KBM-7 (cell line): ENCODE measurements around the gene GUCD1.

ENCODE experiments used
- DNase-seq: peaks from one replicate; pipeline ENCODE4 v3.0.0-alpha.2; 2015
- in situ Hi-C: fragments of 300-500 bp; cut with MboI; formaldehyde crosslinking; loops from 2 replicates; pipeline ENCODE4 v1.14.3; 2020; ENCODE audit warnings: low sequenced_read_pairs, low pct_unique_long_range_greater_than_20kb, mixed read lengths

The GUCD1 gene

DNA sequence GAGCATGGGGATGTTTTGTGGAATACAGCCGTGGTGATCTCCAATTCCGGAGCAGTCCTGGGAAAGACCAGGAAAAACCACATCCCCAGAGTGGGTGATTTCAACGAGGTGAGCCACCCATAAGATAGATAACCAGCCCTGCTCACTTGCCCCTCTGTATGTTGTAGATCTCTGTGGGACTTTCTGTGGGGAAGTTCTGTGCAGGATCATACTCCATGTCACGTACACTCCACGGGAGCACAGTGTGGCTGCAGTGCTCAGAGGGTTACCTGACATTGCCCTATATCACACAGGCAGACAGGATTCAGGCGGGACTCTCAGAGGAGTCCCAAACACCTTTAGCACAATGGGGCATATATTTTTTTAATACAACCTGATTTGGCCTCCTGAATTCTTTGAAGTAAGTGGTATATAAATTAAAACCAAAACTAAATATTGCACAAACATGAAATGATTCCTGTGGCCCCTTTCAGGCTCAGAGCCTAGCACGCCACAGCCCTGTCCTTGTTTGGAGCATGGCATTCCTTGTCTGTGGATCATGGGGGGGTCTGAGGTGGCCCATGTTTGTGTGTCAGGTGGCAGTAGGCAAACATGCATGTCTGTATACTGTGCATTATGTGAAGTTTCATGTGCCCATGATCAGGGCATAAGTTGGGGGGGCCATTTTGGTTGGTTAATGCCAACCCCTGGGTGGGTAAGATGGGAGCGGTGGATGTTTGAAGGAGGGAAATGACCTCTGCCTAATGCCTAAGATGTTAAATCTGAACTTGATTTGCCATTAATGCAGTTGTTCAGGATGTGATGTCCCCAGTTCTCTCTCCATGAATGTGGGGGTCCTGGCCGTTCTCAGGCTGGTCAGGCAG lies 41.3 kb downstream of the GUCD1 start:
- DNase-seq = no peak
- in situ Hi-C loops = loop anchor here (10.0 kb wide), 1 partner anchor 99 kb away; no protein-coding TSS in a partner anchor

DNA sequence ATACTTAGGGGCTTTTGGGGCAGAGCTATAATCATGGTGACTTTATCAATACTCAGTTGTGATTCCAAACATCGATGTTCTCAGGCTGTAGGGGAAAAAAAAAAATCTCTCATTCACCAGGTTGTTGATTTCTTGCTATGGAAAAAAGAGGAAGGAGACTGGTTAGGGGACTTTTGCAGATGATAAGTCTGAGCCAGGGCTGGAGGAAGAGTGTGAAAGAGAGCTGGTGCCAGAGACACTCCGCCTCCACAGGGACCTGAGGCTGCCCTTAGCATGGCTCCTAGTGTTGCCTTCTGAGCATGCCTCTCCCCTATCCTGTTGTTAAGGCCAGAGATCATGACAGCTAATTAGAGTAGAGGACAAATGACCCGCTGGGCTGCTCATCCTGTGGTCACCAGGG lies 42.9 kb downstream of the GUCD1 start:
- in situ Hi-C loops = loop anchor here (10.0 kb wide), 1 partner anchor 97 kb away; no protein-coding TSS in a partner anchor
- DNase-seq = peak; percentile 77

DNA sequence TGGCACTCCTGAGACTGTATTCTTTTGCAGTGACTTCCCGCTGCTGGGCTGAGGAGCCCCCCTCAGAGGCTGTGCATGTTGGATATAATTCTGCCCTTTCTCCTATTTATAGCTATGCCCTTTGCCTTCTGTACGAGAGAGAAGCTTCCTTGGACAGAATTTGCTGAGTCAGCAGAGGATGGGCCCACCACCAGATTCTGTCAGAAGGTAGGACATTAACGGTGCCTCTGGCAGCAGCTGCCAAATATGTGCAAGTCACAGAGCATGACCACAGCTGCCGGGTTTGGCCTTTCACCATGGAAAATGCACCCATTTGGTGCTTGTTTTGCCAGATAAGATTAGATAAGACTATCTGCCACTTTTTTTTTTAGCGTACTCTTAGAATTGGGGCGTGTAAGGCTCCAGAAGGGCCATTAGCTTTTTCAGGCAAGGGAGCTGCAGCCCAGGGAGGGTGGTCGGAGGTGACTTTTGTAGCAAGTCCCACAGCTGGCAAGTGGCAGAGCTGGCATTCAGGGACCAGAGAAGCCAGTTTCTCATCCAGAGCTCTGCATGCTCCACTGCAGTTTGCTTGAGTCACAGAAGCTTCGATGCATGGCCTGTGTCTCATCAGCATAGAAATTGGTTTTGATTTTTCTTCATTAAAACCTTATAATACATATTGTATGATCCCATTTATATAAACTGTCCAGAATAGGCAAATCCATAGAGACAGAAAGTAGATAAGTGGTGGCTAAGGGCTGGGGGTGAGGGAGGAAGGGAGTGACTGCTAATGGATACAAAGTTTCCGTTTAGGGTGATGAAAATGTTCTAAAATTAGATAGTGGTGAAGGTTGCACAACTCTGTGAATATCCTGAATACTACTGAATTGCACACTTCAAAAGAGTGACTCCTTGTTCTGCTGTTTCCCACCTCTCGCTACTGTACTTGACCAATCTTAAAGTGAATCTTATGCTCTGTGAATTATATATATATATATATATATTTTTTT lies 44.0 kb downstream of the GUCD1 start:
- peak; percentile 90 for DNase-seq
- in situ Hi-C loops = loop anchor here (10.0 kb wide), 1 partner anchor 96 kb away; no protein-coding TSS in a partner anchor

DNA sequence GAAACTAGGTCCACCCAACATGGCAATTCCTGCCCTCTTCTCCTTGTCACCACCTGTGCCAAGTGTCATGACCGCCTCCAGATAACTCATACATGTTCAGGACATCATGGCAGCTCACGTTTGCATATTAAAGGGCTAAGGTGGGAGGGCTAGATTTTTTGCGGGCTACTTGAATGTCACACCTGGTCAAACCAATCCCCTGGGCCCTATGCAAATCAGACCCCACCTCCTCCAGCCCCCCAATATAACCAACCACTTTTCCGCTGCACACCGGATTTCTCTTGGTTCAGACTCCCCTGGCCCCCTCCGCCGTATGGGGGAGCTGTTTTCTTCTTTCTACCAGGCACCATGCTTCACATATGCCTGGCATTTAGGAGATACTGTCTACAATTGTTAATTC lies 47.2 kb downstream of the GUCD1 start:
- no peak for DNase-seq
- in situ Hi-C loops = no loop called here

DNA sequence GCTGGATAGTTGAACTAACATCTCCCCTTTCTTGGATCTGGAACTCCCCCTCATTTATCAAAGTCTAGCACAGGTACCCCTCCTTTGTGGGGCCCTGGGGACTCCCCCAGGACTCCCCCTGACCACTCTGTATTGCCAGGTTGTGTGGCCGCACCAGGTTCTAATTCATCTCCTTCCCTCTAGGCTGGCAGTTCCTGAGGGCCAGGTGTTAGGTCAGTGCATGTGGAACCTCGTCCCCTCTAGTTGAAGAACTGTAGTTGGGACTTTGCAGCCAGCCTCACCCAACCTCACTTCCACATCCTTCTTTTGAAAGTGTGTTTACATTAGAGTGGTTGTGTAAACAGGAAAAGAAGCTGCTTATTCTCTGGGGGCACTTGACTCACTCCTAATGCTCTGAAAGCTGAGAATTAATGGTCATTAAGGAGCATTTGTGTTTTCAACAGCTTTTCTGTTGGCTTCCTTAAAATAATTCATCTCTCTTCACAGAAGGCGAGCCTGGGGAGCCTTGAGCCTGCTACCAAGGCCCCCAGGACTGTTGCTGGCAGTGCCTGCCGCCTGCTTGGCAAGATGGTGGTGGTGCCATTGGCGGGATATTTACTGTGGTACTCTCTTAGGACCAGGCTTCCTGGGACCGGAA lies 48.0 kb downstream of the GUCD1 start:
- DNase-seq = no peak
- in situ Hi-C loops = no loop called here

DNA sequence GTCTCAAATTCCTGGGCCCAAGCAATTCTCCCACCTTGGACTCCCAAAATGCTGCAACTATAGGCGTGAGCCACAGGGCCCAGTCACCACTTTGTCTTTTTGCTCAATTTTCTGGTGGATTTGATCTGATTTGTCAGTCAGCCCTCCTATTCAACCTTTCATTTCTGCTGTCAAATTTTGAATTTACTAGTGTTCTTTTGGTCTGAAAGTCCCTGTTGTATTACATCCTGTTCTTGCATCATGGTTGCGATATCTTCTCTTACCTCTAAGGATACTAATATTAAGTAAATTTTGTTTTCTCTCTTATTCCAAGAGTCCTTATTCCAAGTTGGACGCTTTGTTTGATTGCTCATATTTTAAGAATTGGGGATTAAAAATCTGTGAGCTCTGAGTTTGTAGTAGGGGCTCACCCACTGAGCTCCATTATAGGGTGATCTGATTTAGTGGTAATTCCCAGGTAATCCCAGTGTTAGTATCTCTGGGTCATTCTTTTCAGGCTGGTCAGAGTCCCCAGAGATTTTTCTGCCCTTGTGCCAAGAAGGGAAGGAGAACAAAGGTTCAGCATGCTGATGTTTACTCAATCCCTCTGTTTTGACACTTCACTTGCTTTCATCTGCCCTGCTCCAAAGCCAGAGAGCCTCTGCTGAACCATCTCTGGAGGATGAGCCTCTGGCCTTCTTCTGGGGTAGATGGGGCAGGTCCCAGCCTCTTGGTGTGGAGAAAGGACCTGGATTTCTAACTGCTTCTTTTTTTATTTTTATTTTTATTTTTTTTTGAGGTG lies 49.8 kb downstream of the GUCD1 start:
- in situ Hi-C loops = no loop called here
- no peak for DNase-seq

DNA sequence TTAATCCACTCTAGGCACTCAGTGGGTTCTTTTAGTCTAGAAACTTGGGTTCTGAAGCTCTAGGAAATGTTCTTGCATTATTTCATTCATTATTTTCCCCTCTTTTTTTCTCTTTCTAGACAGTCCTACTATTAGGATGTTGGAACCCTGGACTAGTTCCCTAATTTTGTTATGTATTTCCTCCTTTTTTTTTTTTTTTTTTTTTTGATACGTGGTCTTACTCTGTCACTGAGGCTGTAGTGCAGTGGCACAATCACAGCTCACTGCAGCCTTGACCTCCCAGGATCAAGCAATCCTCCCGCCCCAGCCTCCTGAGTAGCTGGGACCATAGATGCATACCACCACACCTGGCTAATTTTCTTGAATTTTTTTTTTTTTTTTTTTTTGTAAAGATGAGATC lies 50.4 kb downstream of the GUCD1 start:
- no peak for DNase-seq
- in situ Hi-C loops = no loop called here

DNA sequence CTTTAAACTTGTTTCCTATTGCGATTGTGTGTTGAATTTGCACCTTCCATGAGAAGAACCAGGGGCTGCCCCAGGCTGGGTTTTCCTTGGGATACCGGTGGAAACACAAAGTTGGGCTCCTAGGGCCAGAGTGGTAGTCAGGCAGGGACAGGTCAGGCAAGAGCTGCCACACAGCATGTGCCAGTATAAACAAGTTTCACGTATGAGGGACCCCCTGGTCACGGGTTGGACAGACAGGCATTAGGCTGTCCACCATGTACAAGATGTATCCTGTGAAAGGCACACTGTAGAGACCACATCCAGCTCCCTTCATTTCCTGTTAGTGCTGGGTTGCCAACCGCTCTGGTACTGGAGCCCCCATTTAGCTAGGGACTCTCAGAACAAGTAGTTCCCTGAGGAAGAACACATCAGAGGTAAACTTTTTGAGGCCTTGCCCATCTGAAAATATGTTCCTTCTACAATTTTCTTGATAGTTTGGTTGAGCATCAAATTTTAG lies 51.0 kb downstream of the GUCD1 start:
- peak; percentile 40 for DNase-seq
- in situ Hi-C loops = no loop called here

DNA sequence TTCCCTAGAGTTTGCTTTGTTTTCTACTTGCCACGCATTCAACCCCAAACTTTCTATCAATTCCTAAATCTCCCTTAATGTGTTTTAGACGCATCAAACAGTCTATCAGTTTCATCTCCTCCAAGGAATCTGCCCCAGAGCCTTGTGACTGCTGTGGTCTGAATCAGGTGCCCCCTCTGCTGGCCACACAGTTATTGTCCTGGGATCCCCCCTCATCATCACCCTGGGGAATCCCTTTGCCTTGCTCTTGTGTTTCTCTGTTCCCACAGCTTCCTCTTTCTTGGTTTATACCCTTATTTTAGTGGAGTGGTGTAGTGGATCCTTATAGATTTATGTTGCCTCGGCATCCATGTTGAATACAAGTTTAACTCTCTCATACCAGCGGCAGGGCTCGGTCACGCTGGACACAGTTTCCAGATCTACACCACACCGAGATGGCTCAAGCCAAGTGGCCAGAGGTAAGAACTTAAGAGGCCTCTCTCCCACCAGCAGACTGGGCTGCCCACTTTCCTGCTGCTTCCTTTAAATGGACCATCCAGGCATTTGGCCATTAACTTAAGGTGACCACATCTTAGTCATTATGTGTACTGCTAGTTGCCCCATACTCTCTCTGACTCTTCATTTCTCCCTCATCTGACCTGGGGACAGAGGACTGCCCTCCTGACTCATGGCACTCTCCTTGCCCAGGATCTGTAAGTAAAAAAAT lies 51.6 kb downstream of the GUCD1 start:
- in situ Hi-C loops = no loop called here
- peak; percentile 97 for DNase-seq

DNA sequence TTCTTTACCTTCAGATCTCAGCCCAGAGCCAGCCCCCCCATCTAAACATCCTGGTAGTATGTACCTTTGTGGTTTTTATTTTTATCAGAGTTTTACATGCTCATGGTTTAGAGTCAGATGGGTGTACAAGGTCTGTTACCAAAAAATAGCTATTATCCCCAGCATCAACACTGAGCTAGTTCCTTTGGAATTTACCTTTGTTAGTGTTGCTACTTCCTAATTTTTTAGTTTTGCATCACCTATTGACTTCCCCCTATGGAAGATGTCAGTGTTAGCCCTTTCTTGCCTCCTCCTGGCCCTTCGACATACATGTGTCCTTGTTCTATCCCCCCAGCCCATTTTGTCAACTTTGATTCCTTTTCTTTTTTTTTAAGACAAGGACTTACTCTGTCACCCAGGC lies 52.4 kb downstream of the GUCD1 start:
- in situ Hi-C loops = no loop called here
- no peak for DNase-seq

DNA sequence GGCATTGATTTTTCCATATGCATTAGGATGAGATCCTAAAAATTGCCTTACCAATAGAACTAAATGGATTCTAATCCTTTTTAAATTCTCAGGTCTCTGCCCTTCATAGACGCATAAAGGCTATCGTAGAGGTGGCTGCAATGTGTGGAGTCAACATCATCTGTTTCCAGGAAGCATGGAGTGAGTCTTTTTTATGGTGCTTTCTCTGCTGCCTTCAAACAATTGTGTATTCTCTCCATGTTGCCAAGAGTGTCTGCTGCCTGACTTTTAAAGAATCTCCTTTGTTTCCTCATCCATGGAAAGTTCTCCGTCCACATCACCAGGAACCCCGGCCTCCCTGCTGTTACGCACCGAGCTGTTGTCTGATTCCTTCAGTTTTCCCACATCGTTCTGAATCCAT lies 52.9 kb downstream of the GUCD1 start:
- in situ Hi-C loops = no loop called here
- DNase-seq = no peak

DNA sequence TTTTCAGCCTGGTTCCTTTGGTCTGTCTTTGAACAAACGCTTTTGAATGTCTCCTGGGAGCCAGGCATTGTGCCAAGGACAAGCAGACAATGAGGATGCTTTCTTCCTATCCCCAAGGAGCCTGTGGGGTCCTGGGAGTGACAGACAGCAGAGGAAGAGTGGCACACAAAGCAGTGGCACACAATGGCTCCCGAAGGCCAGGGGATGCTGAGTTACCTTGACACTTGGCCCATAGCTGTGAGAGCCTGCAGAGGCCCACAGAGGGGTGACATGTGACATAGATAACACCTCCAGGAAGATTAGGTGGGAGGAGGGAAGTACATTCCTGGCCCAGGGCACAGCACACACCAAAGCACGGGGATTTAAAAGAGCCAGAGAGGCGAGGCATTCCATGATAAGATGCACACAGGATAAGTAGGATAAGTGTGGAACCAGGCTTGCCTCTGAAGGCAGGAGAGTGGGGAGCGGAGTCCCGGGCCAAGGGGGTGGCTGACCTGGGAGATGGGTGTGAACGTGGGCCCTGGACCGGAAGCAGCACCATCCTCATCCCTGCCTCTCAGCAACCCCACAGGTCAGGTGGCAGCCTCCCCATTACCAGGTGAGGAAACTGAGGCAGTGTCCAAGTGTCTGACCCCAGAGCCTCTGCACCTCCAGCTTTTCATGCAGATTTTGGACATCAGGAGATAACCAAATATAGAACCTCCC lies 53.5 kb downstream of the GUCD1 start:
- DNase-seq = no peak
- in situ Hi-C loops = no loop called here

DNA sequence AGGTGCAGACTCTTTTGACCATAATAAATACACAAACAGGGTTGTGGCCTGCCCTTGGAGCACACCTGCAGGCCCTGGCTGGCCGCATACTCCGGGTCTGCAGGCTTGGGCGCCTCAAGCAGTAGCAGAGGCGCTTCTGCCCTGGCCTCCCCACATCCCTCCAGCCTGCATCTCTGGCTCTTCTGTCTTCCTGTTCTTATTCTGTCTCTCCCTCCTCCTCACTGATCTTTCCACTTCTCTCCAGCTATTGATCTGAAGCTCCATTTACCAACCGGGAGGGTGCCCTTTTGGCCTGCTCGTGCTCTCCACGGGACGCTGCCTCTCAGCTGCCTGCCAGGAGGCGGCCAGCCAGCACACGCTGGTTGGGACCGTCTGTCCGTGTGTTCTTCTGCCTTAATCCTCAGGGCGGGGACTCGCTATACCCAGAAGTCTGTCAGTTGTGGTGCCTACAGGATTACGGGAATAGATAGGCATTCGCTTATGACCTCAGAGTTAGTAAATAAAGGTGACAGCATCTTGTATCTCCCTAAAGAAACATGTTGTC lies 54.6 kb downstream of the GUCD1 start:
- no peak for DNase-seq
- in situ Hi-C loops = no loop called here

DNA sequence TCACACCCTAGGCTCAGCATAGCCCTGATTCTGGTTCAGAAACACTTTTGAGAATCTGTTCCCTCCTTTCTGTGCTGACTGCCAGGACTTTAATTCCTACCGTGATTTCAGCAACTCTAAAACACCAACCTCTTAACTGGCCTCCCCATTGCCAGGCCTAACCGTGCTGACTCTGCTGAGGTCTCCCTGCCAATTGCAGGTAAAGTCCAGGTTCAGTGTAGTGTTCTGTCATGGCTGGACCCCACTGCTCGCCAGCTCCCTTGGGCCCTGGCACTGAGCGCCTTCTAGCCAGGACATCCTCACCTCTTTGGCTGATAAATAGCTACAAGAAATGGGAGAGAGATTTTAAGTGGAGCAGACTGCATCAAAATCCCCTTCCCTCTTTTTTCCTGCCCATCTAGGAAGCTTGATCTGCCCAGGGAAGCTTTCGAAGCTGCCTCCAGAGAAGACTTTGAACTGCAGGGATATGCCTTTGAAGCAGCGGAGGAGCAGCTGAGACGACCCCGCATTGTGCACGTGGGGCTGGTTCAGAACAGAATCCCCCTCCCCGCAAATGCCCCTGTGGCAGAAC lies 55.1 kb downstream of the GUCD1 start:
- no peak for DNase-seq
- in situ Hi-C loops = no loop called here

DNA sequence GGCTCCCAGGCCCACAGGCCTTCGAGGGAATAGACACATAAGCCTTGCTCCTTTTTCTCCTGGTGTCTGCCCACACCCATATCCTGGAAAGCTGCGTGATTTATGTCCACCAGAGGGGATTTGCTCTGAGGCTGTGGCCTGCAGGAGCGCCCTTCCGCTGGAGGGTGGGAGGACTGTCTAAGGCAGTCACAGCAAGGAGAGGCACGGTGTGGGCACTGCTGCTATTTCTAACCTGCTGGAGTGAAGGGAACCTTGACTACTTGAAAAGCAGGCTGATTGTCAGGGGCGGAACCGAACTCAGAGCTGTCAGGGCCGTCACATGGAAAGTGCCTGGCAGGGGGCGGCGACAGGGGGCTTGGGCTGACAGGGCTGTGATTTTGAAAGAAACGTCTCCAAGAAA lies 56.1 kb downstream of the GUCD1 start:
- no peak for DNase-seq
- in situ Hi-C loops = no loop called here

DNA sequence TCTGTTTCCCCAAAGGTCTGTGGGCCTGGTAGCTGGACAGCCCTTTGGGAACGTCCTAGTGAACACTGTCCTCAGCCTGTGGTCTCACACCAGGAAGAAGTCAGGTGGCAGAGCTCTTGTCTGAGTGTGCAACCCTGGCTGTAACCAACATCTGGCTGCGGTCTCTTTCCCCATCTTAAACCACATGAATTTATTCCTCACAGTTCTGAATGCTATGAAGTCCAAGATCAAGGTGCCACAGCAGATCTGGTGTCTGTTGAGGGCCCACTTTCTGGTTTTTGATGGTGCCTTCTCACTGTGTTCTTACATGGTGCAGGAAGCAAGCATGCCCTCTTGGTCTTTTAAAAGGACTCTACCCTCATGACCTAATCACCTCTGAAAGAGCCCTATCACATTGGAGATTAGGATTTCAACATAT lies 57.1 kb downstream of the GUCD1 start:
- no peak for DNase-seq
- in situ Hi-C loops = no loop called here

DNA sequence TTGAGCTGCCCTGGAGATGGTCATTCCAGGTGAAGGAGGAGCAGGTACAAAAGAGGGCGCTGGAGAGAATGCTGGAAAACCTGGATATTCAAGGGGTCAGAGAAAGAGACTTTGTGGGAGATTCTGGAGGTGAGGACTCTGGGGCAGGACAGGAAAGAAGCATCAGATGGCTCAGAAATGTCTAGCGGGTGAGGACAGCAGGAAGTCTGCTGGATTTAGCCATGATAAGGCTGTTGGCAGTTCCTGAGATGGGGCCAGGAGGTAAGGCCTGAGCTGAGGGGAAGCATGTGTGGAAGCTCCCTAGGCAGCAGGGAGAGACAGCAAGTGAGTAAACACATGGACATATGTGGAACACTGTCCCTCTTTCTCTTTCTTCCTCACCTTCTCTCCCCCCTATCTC lies 58.3 kb downstream of the GUCD1 start:
- no peak for DNase-seq
- in situ Hi-C loops = no loop called here
